HG03378 (cell line): Measurements from ENCODE around the gene TSEN34.
"Not testable (repeated sequence)": the region's sequence is repeated elsewhere in the genome, so short reads cannot be mapped to it uniquely, and the experiment has no call there.

Source experiments
- ATAC-seq: cut with Tn5 transposase; IDR thresholded peaks from one replicate; pipeline ENCODE4 v1.9.1; 2021; ENCODE audit warnings: mild to moderate bottlenecking, moderate library complexity; ENCODE audit not compliant: unreplicated experiment

The TSEN34 gene

GRCh38 chr19:54160182-54160811 lies 30.8 kb upstream of the TSEN34 start:
- peak; percentile 5 for ATAC-seq

- no peak for ATAC-seq
Observed at GRCh38 chr19:54160854-54161253, 30.3 kb upstream of the TSEN34 start.

- ATAC-seq, result no peak
Observed at GRCh38 chr19:54162241-54162805, 28.8 kb upstream of the TSEN34 start.

GRCh38 chr19:54162884-54163283 lies 28.2 kb upstream of the TSEN34 start:
- no peak for ATAC-seq

- ATAC-seq, result no peak
Observed at GRCh38 chr19:54164369-54165068, 26.6 kb upstream of the TSEN34 start.

GRCh38 chr19:54165222-54165621 lies 25.9 kb upstream of the TSEN34 start:
- no peak for ATAC-seq

- no peak for ATAC-seq
Observed at GRCh38 chr19:54168174-54168917, 22.8 kb upstream of the TSEN34 start.

GRCh38 chr19:54169149-54169740 lies 21.9 kb upstream of the TSEN34 start:
- ATAC-seq, result no peak

- not testable (repeated sequence) for ATAC-seq
Observed at GRCh38 chr19:54171736-54172431, 19.2 kb upstream of the TSEN34 start.

- ATAC-seq, result no peak
Observed at GRCh38 chr19:54172471-54173358, 18.4 kb upstream of the TSEN34 start, which contains the start of gene TMC4. TSS of gene TMC4 (minus strand) at chr19:54173160. CDS start at chr19:54173117, 43 bp downstream.

- no peak for ATAC-seq
Observed at GRCh38 chr19:54173359-54173699, 17.8 kb upstream of the TSEN34 start.

GRCh38 chr19:54173951-54174834 lies 16.9 kb upstream of the TSEN34 start:
- ATAC-seq, result no peak

GRCh38 chr19:54178581-54179261 lies 12.4 kb upstream of the TSEN34 start:
- ATAC-seq, result no peak

- ATAC-seq, result no peak
Observed at GRCh38 chr19:54179262-54179852, 11.8 kb upstream of the TSEN34 start.

GRCh38 chr19:54179921-54180461 lies 11.1 kb upstream of the TSEN34 start:
- no peak for ATAC-seq

- no peak for ATAC-seq
Observed at GRCh38 chr19:54180691-54181091, 10.4 kb upstream of the TSEN34 start.

- not testable (repeated sequence) for ATAC-seq
Observed at GRCh38 chr19:54181894-54182293, 9.2 kb upstream of the TSEN34 start.
